HG03469 (cell line): ENCODE results near the gene CTNNA3.

Experiments used
- ATAC-seq: cut with Tn5 transposase; IDR thresholded peaks from one replicate; pipeline ENCODE4 v1.9.1; 2021; ENCODE audit warnings: mild to moderate bottlenecking, moderate library complexity, moderate number of reproducible peaks; ENCODE audit not compliant: unreplicated experiment

The CTNNA3 gene

GRCh38 chr10:66273966-66274519, 1422.0 kb downstream of the CTNNA3 start:
- ATAC-seq = no peak

GRCh38 chr10:66265398-66265797, 1430.6 kb downstream of the CTNNA3 start:
- ATAC-seq = no peak

- ATAC-seq = no peak
Measured at GRCh38 chr10:66259836-66260235, 1436.2 kb downstream of the CTNNA3 start.

GRCh38 chr10:66258693-66259092, 1437.3 kb downstream of the CTNNA3 start:
- no peak for ATAC-seq

- no peak for ATAC-seq
Measured at GRCh38 chr10:66257801-66258200, 1438.2 kb downstream of the CTNNA3 start.

- no peak for ATAC-seq
Measured at GRCh38 chr10:66252986-66253385, 1443.0 kb downstream of the CTNNA3 start.

GRCh38 chr10:66246177-66246576, 1449.8 kb downstream of the CTNNA3 start:
- no peak for ATAC-seq

GRCh38 chr10:66244953-66245352, 1451.0 kb downstream of the CTNNA3 start:
- no peak for ATAC-seq

GRCh38 chr10:66242885-66243284, 1453.1 kb downstream of the CTNNA3 start:
- ATAC-seq = no peak

GRCh38 chr10:66239062-66239461, 1456.9 kb downstream of the CTNNA3 start:
- no peak for ATAC-seq

GRCh38 chr10:66238343-66238742, 1457.7 kb downstream of the CTNNA3 start:
- no peak for ATAC-seq

GRCh38 chr10:66234872-66235271, 1461.1 kb downstream of the CTNNA3 start:
- ATAC-seq = no peak

- no peak for ATAC-seq
Measured at GRCh38 chr10:66228887-66229286, 1467.1 kb downstream of the CTNNA3 start.

GRCh38 chr10:66223656-66224055, 1472.3 kb downstream of the CTNNA3 start:
- no peak for ATAC-seq

GRCh38 chr10:66222462-66223046, 1473.4 kb downstream of the CTNNA3 start:
- no peak for ATAC-seq

GRCh38 chr10:66218981-66219587, 1476.9 kb downstream of the CTNNA3 start:
- ATAC-seq = no peak

GRCh38 chr10:66218289-66218688, 1477.7 kb downstream of the CTNNA3 start:
- ATAC-seq = no peak

- no peak for ATAC-seq
Measured at GRCh38 chr10:66215920-66216319, 1480.1 kb downstream of the CTNNA3 start.

- no peak for ATAC-seq
Measured at GRCh38 chr10:66214721-66215404, 1481.1 kb downstream of the CTNNA3 start.

GRCh38 chr10:66209025-66209424, 1487.0 kb downstream of the CTNNA3 start:
- ATAC-seq = no peak

GRCh38 chr10:66204838-66205237, 1491.2 kb downstream of the CTNNA3 start:
- no peak for ATAC-seq

- no peak for ATAC-seq
Measured at GRCh38 chr10:66202101-66202500, 1493.9 kb downstream of the CTNNA3 start.
